Calu3 (cell line): ENCODE measurements around the gene NAALAD2. TPM values are rescaled to one million over a fixed set of nuclear protein-coding genes. Genes with fewer than 3 reads are reported as not detected.

ENCODE experiments used
- BruUV-seq: library from RNA; stranded (reverse); fragments of 400-500 nt; replicated peaks from 2 replicates; lab custom pipeline; 2021; lab: Mats Ljungman, UMichigan
- CTCF ChIA-PET: fragments of 300-600 bp; sonication (Branson Sonifier 250); formaldehyde crosslinking; loops from one replicate; lab custom pipeline; 2022; ENCODE audit warnings: antibody characterized with exemption; lab: Charles Lee
- DNase-seq: peaks from one replicate; pipeline ENCODE4 v3.0.0; 2022
- H3K27ac Mint-ChIP-seq: one replicate; pipeline ENCODE4 v1.8.0; 2022; ENCODE audit warnings: mixed read lengths; ENCODE audit not compliant: unreplicated experiment
- H3K27me3 Mint-ChIP-seq: one replicate; pipeline ENCODE4 v1.8.0; 2022; ENCODE audit warnings: mixed read lengths; ENCODE audit not compliant: unreplicated experiment
- H3K36me3 Mint-ChIP-seq: one replicate; pipeline ENCODE4 v1.8.0; 2022; ENCODE audit warnings: mild to moderate bottlenecking, moderate library complexity, mixed read lengths; ENCODE audit not compliant: insufficient read depth, unreplicated experiment
- H3K4me1 Mint-ChIP-seq: one replicate; pipeline ENCODE4 v1.8.0; 2022; ENCODE audit warnings: mild to moderate bottlenecking, low read depth, mixed read lengths; ENCODE audit not compliant: unreplicated experiment
- H3K4me3 Mint-ChIP-seq: one replicate; pipeline ENCODE4 v1.8.0; 2022; ENCODE audit warnings: mild to moderate bottlenecking, low read depth, moderate library complexity, mixed read lengths; ENCODE audit not compliant: unreplicated experiment
- H3K9me3 Mint-ChIP-seq: one replicate; pipeline ENCODE4 v1.8.0; 2022; ENCODE audit warnings: low read depth, mixed read lengths; ENCODE audit not compliant: unreplicated experiment
- intact Hi-C: fragments of 100-400 bp; cut with micrococcal nuclease; formaldehyde crosslinking; loops from one replicate; pipeline ENCODE4 v1.10.0; 2022; ENCODE audit not compliant: unreplicated experiment
- total RNA-seq: library from RNA; stranded (reverse); gene quantifications from 2 replicates; pipeline ENCODE4 v1.2.3, GENCODE V29; 2022
- TF ChIP-seq, protein P1 (sequence below): fragments of 200-600 bp; IDR thresholded peaks from one replicate; pipeline ENCODE4 v1.8.0; 2022; ENCODE audit warnings: antibody characterized with exemption; ENCODE audit not compliant: unreplicated experiment

The NAALAD2 gene
- total RNA-seq, 1 experiment from 2014 or later = 0.38 TPM

GRCh38 chr11:90228056-90228455 is 93.6 kb downstream of the NAALAD2 start:
- intact Hi-C loops = no loop called here
- Mint-ChIP-seq H3K4me3 (no peak overlapping the region), H3K27ac (no peak overlapping the region), H3K9me3 (no peaks in the 10 kb centered on the region), H3K4me1 (no peaks in the 10 kb centered on the region), H3K36me3 (peaks cover 12% of the 10 kb centered on the region), H3K27me3 (no peaks in the 10 kb centered on the region)
- CTCF ChIA-PET = no interaction called here
- TF ChIP-seq, protein P1, sequence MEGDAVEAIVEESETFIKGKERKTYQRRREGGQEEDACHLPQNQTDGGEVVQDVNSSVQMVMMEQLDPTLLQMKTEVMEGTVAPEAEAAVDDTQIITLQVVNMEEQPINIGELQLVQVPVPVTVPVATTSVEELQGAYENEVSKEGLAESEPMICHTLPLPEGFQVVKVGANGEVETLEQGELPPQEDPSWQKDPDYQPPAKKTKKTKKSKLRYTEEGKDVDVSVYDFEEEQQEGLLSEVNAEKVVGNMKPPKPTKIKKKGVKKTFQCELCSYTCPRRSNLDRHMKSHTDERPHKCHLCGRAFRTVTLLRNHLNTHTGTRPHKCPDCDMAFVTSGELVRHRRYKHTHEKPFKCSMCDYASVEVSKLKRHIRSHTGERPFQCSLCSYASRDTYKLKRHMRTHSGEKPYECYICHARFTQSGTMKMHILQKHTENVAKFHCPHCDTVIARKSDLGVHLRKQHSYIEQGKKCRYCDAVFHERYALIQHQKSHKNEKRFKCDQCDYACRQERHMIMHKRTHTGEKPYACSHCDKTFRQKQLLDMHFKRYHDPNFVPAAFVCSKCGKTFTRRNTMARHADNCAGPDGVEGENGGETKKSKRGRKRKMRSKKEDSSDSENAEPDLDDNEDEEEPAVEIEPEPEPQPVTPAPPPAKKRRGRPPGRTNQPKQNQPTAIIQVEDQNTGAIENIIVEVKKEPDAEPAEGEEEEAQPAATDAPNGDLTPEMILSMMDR = no peak
- no peak for DNase-seq
- BruUV-seq = no TSS peak

GRCh38 chr11:90229791-90230190 is 95.3 kb downstream of the NAALAD2 start:
- no TSS peak for BruUV-seq
- H3K27ac Mint-ChIP-seq = no peak overlapping the region
- intact Hi-C loops = no loop called here
- no peaks in the 10 kb centered on the region for H3K9me3 Mint-ChIP-seq
- no peaks in the 10 kb centered on the region for H3K27me3 Mint-ChIP-seq
- H3K36me3 Mint-ChIP-seq = no peaks in the 10 kb centered on the region
- CTCF ChIA-PET = no interaction called here
- TF ChIP-seq, protein P1 = no peak
- no peak overlapping the region for H3K4me3 Mint-ChIP-seq
- H3K4me1 Mint-ChIP-seq = no peaks in the 10 kb centered on the region
- no peak for DNase-seq

DNA sequence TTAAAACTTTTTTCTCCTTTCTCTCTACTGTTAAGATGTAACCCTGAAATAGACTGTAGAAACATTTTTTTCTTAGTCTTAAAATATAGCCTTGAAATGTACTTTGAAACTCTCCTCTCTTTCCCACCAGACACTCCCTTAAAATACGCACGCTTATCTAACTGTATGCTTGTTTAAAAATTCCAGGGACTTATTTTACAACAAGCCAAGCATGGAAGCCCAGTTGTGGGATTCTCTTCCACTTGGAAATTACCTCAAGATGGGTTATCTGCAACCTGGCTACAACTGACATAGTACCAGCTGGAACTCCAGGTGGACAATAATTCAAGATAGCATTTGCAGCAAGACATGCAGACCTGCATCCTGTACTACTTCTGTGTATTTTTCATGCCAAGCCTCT is 100.5 kb downstream of the NAALAD2 start:
- BruUV-seq = no TSS peak
- CTCF ChIA-PET = no interaction called here
- intact Hi-C loops = no loop called here
- H3K4me1 Mint-ChIP-seq = no peaks in the 10 kb centered on the region
- H3K4me3 Mint-ChIP-seq = no peak overlapping the region
- no peaks in the 10 kb centered on the region for H3K36me3 Mint-ChIP-seq
- H3K27me3 Mint-ChIP-seq = no peaks in the 10 kb centered on the region
- DNase-seq = no peak
- H3K9me3 Mint-ChIP-seq = no peaks in the 10 kb centered on the region
- TF ChIP-seq, protein P1 = no peak
- no peak overlapping the region for H3K27ac Mint-ChIP-seq

- no TSS peak for BruUV-seq
- CTCF ChIA-PET = no interaction called here
- TF ChIP-seq, protein P1 = no peak
- Mint-ChIP-seq H3K4me1 (no peaks in the 10 kb centered on the region), H3K27me3 (no peaks in the 10 kb centered on the region), H3K27ac (no peak overlapping the region), H3K36me3 (no peaks in the 10 kb centered on the region), H3K4me3 (no peak overlapping the region), H3K9me3 (no peaks in the 10 kb centered on the region)
- intact Hi-C loops = no loop called here
- DNase-seq = no peak
Observed at GRCh38 chr11:90235526-90235925, 101.1 kb downstream of the NAALAD2 start.
